Fibroblast of villous mesenchyme (primary cell): ENCODE data around the gene KCTD20. TPM values are rescaled to one million over a fixed set of nuclear protein-coding genes. Genes with fewer than 3 reads are reported as not detected.

Experiments used
- DNase-seq: peaks from one replicate; pipeline ENCODE4 v3.0.0-alpha.2; 2010; ENCODE audit warnings: low read depth
- H3K4me3 ChIP-seq: 2 replicates; pipeline ENCODE4 v1.5.1; 2011; ENCODE audit warnings: low read depth, mild to moderate bottlenecking, low read length
- total RNA-seq: library from RNA; depleted of rRNA; stranded (reverse); fragments of >200 nt; gene quantifications from 2 replicates; pipeline ENCODE4 v1.2.3, GENCODE V29; 2012
- TF ChIP-seq, protein P1 (sequence below): IDR thresholded peaks from 2 replicates; pipeline ENCODE4 v1.5.1; 2012; ENCODE audit warnings: low read depth, mild to moderate bottlenecking, low read length; ENCODE audit not compliant: insufficient read depth

Gene KCTD20
- total RNA-seq, 1 donor, result 143 TPM

DNA sequence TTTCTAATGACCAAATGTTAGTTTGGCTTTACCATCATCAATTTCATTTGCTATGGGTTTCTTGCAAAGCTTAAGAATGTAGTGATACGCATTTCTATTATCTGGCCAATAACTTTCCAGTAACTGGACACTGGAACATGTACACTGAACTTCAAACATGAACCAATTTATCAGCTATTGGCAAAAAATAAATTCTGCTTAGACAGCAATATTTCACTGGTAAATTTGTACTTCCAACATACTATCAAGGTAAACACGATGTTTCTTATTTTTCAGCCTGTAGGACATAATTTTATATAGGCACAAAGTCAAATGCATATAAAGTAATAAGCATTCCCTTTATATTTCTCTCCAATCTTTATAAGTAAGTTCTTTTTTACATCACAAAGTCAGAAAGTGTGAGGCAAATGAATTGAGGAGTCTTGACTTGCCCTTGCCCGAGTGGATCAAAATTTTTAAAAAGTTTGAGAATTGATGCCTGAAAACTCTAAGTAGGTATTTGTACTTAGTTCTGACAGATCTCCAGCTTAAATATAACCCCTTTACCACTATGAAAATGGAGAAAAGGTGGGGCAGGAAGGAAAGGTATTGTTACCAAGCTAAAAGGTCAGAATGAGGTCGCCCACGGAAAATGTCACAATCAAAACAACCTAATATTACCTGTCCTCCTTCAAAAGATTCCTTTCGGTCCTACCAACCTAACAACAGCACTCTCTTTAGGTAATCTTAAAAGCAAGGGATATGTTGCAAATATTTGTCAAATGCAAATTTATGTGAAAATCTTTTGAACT, 63.1 kb downstream of the KCTD20 start:
- DNase-seq, result no peak
- no peak overlapping the region for H3K4me3 ChIP-seq
- TF ChIP-seq, protein P1, sequence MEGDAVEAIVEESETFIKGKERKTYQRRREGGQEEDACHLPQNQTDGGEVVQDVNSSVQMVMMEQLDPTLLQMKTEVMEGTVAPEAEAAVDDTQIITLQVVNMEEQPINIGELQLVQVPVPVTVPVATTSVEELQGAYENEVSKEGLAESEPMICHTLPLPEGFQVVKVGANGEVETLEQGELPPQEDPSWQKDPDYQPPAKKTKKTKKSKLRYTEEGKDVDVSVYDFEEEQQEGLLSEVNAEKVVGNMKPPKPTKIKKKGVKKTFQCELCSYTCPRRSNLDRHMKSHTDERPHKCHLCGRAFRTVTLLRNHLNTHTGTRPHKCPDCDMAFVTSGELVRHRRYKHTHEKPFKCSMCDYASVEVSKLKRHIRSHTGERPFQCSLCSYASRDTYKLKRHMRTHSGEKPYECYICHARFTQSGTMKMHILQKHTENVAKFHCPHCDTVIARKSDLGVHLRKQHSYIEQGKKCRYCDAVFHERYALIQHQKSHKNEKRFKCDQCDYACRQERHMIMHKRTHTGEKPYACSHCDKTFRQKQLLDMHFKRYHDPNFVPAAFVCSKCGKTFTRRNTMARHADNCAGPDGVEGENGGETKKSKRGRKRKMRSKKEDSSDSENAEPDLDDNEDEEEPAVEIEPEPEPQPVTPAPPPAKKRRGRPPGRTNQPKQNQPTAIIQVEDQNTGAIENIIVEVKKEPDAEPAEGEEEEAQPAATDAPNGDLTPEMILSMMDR, result no peak

DNA sequence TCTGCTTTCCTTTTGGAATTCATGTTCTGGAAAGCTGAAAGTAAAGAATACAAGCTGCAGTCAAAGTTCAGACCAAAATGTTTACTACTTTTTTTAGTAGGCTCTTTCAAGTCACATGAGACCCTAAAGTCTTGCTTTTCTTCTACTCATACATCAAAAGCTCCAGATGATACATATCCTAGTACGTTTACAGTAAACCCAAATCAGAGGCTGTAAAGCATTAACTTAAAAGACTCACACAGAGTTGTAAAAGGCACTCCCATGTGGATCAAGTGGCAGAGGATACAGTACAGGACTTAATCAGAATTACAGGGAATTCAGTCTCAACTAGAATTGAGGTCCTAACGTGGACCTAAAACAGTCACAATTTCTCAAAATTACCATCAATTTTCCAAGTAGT, 63.8 kb downstream of the KCTD20 start:
- TF ChIP-seq, protein P1, result no peak
- H3K4me3 ChIP-seq, result no peak overlapping the region
- DNase-seq, result peak; percentile 47

DNA sequence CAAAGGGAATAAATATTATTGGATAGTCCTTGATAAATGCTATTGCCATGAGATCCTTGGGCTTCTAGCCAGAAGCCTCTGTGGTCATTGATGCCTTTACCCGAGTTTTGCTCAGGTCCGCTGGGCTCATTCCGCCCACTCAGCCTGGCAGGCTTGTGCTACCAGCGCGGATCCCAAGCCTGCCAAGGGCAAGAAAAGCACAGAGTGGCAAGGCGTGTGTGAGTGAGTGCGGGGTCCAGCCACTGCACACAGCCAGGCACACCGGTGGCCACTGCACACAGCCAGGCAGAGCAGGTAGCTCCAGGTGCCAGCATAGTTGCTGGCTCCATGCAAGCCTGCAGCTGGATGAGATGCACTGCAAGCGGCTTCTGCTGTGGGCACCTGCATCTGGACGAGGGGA, 65.7 kb downstream of the KCTD20 start:
- no peak overlapping the region for H3K4me3 ChIP-seq
- TF ChIP-seq, protein P1, result no peak
- DNase-seq, result no peak

DNA sequence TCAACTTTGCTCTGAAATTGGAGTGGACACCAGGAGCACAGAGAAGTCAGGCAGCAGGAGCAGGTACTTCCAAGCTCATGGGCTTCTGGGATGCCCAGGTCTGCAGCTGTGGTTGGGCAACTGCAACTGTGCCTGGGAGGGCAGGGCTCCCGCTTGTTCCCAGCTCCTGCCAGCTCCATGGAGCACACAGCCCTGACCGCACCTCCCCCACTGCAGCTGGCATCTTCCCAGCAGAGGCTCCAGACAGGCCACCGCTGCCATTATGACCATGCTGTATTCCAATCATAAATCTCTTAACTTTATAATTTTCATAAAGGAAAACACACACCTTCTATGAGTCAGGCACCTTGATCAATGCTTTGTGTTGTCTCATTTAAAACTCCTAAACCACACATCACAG, 67.6 kb downstream of the KCTD20 start:
- TF ChIP-seq, protein P1, result no peak
- no peak for DNase-seq
- H3K4me3 ChIP-seq, result no peak overlapping the region

DNA sequence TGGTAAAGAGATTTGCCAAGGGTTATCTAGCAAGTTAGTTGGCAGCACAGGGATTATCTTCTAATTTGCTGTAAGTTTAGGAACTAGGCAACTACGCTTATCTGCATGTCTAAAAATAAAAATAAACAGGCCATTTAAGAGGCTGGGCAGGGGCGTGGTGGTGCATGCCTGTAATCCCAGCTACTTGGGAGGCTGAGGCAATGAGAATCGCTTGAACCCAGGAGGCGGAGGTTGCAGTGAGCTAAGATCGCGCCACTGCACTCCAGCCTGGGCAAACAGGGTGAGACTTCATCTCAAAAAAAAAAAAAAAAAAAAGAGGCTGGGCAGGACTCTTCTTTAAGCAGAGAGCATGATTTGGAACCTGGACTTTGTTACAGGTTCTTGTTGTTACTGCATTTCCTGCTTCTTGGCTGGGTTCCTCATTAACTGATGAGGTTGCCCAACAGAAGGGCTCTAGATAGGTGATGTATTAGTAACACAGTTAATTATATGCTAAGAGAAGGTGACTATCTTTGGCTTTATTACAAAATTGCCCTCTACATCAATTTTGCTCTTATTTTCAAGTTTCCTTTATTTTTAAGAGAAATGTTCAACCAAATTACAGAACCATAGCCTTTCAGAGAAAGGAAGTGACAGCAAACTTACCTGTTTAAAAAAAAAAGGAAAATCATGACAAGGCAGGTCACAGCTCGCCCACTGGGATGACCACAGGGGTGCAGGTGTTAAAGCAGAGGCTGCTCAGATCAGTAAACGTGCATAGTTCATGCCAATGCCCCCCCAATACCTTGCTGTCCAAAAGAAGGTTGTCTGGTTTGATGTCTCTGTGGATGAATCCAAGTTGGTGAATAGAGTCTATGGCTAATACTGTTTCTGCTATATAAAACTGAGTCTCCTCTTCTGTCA, 72.0 kb downstream of the KCTD20 start:
- DNase-seq, result no peak
- TF ChIP-seq, protein P1, result no peak
- H3K4me3 ChIP-seq, result no peak overlapping the region

DNA sequence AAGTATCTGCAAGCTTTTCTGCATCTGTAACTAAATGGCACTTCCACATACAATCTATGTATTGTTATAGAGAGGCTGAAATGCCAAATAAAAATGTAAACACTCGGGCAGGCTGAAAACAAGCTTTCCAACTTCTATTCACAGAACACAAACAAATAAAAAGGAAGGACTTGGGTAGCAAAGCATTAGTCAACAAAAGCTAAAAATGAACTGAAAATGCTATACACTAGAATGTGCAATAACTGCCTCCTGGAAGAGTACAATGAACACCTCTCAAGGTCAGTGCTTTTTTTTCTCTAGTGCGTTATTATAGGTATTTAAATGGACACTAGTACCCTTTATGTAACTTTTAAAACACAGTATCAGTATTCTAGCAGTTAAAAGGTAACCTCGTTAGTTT, 73.0 kb downstream of the KCTD20 start:
- TF ChIP-seq, protein P1, result no peak
- DNase-seq, result no peak
- H3K4me3 ChIP-seq, result no peak overlapping the region
